ENCODE results near the gene RCAN3. TPM values are rescaled to one million over a fixed set of nuclear protein-coding genes. Genes with fewer than 3 reads are reported as not detected.
A peak's percentile ranks its signal among the peaks of the same experiment; 100 is the strongest.

The RCAN3 gene
- total and polyA plus RNA-seq, 9 of the 15 experiments (the other 6 are each of a cell fraction or from before 2014, with no cell fraction given) = 0.10 to 1.4 (median 0.43) TPM

DNA sequence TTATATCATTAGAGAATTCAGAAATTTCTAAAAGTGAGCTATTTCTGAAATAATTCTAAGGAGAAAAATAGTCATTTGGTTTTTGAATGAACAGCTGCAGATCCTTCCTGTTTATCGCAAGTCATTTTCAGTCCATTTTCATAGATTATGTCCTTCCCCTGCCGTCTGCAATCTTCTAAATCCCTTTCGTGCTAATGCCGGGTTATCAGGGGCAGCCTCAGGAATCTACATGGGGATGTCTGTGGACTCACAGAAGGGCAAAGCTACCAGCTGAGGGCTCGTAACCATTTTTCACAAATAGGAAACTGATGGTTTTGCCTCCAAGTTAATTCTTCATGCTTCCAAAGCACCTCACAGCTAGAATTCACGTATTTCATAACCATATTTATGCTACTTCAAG, 23.0 kb downstream of the RCAN3 start (continued):
- TF ChIP-seq EZH2 (IDR thresholded peaks at IDR 0.05; ENCODE audit: borderline replicate concordance, low read depth, low read length) (0 out of 2 replicates have a peak, but pooled peaks have one; percentile 26), RBBP5 (IDR thresholded peaks at IDR 0.05; ENCODE audit: borderline replicate concordance, insufficient read depth, low read length, poor library complexity, severe bottlenecking) (no peak)
- TF ChIP-seq, protein P1, sequence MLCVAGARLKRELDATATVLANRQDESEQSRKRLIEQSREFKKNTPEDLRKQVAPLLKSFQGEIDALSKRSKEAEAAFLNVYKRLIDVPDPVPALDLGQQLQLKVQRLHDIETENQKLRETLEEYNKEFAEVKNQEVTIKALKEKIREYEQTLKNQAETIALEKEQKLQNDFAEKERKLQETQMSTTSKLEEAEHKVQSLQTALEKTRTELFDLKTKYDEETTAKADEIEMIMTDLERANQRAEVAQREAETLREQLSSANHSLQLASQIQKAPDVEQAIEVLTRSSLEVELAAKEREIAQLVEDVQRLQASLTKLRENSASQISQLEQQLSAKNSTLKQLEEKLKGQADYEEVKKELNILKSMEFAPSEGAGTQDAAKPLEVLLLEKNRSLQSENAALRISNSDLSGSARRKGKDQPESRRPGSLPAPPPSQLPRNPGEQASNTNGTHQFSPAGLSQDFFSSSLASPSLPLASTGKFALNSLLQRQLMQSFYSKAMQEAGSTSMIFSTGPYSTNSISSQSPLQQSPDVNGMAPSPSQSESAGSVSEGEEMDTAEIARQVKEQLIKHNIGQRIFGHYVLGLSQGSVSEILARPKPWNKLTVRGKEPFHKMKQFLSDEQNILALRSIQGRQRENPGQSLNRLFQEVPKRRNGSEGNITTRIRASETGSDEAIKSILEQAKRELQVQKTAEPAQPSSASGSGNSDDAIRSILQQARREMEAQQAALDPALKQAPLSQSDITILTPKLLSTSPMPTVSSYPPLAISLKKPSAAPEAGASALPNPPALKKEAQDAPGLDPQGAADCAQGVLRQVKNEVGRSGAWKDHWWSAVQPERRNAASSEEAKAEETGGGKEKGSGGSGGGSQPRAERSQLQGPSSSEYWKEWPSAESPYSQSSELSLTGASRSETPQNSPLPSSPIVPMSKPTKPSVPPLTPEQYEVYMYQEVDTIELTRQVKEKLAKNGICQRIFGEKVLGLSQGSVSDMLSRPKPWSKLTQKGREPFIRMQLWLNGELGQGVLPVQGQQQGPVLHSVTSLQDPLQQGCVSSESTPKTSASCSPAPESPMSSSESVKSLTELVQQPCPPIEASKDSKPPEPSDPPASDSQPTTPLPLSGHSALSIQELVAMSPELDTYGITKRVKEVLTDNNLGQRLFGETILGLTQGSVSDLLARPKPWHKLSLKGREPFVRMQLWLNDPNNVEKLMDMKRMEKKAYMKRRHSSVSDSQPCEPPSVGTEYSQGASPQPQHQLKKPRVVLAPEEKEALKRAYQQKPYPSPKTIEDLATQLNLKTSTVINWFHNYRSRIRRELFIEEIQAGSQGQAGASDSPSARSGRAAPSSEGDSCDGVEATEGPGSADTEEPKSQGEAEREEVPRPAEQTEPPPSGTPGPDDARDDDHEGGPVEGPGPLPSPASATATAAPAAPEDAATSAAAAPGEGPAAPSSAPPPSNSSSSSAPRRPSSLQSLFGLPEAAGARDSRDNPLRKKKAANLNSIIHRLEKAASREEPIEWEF (CRISPR knock-in tag; IDR thresholded peaks at IDR 0.05) = no peak

DNA sequence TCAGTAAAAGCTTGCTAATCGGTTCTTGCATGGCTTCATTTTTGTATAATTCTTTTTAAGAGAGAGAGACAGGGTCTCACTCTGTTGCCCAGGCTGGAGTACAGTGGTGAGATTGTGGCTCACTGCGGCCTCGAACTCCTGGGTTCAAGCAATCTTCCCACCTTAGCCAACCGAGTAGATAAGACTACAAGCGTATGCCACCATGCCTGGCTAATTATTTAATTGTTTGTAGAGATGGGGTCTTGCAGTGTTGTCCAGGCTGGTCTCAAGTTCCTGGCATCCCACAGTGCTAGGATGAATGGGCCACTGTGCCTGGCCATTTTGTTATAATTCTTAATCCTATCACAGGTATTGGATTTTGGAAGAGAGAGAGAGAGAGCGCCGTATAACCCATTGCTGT, 23.4 kb downstream of the RCAN3 start:
- intact Hi-C loops (cut with micrococcal nuclease) = loop anchor here (2.0 to 5.0 kb wide), 3 partner anchors 39 to 109 kb away; partner anchors contain the start of gene NIPAL3
- TF ChIP-seq, protein P2, sequence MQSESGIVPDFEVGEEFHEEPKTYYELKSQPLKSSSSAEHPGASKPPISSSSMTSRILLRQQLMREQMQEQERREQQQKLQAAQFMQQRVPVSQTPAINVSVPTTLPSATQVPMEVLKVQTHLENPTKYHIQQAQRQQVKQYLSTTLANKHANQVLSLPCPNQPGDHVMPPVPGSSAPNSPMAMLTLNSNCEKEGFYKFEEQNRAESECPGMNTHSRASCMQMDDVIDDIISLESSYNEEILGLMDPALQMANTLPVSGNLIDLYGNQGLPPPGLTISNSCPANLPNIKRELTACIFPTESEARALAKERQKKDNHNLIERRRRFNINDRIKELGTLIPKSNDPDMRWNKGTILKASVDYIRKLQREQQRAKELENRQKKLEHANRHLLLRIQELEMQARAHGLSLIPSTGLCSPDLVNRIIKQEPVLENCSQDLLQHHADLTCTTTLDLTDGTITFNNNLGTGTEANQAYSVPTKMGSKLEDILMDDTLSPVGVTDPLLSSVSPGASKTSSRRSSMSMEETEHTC (IDR thresholded peaks at IDR 0.05) = no peak
- TF ChIP-seq PHB (CRISPR knock-in tag; IDR thresholded peaks at IDR 0.05) (no peak), KLF10 (CRISPR knock-in tag; IDR thresholded peaks at IDR 0.05) (no peak), ZNF121 (CRISPR knock-in tag; conservative IDR thresholded peaks at IDR 0.05) (peak; percentile 88), ZKSCAN1 (IDR thresholded peaks at IDR 0.05; ENCODE audit: low read depth, low read length) (no peak)
- TF ChIP-seq, protein P3, sequence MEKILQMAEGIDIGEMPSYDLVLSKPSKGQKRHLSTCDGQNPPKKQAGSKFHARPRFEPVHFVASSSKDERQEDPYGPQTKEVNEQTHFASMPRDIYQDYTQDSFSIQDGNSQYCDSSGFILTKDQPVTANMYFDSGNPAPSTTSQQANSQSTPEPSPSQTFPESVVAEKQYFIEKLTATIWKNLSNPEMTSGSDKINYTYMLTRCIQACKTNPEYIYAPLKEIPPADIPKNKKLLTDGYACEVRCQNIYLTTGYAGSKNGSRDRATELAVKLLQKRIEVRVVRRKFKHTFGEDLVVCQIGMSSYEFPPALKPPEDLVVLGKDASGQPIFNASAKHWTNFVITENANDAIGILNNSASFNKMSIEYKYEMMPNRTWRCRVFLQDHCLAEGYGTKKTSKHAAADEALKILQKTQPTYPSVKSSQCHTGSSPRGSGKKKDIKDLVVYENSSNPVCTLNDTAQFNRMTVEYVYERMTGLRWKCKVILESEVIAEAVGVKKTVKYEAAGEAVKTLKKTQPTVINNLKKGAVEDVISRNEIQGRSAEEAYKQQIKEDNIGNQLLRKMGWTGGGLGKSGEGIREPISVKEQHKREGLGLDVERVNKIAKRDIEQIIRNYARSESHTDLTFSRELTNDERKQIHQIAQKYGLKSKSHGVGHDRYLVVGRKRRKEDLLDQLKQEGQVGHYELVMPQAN (IDR thresholded peaks at IDR 0.05; ENCODE audit: borderline replicate concordance) = no peak
- TF ChIP-seq, protein P4, sequence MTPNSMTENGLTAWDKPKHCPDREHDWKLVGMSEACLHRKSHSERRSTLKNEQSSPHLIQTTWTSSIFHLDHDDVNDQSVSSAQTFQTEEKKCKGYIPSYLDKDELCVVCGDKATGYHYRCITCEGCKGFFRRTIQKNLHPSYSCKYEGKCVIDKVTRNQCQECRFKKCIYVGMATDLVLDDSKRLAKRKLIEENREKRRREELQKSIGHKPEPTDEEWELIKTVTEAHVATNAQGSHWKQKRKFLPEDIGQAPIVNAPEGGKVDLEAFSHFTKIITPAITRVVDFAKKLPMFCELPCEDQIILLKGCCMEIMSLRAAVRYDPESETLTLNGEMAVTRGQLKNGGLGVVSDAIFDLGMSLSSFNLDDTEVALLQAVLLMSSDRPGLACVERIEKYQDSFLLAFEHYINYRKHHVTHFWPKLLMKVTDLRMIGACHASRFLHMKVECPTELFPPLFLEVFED (CRISPR knock-in tag; conservative IDR thresholded peaks at IDR 0.05) = no peak

More for the DNA sequence above, 23.4 kb downstream of the RCAN3 start:
- no peaks in the 10 kb centered on the region for H3K79me2 ChIP-seq (ENCODE audit: control insufficient read depth, insufficient read depth, low read length)
- H4K20me1 ChIP-seq (replicated peaks; ENCODE audit: control insufficient read depth, insufficient read depth, low read length) = no peaks in the 10 kb centered on the region
- H3K27ac ChIP-seq (ENCODE audit: extremely low read depth, low read depth, low read length) = no peak overlapping the region
- DNase-seq (ENCODE audit: extremely low read depth in 1 of 4, low spot score in 3 of 4) = no peak
- ChIA-PET CTCF (ENCODE audit: low intra/inter-chr PET ratio) (interaction anchor here (0.6 kb wide), 1 partner anchor 775 kb away, joined by 3 read pairs; no protein-coding TSS in a partner anchor), POLR2A (interaction anchor here (0.6 to 0.9 kb wide), 2 partner anchors 10 to 322 kb away, joined by 3 to 5 read pairs; no protein-coding TSS in a partner anchor)
- no peak overlapping the region for H3K9ac ChIP-seq (ENCODE audit: insufficient read depth in 1 of 2, low read depth in 2 of 2, low read length in 2 of 2)
- no peaks in the 10 kb centered on the region for H3K9me1 ChIP-seq (ENCODE audit: control insufficient read depth, insufficient read depth, low read length)
- no peaks in the 10 kb centered on the region for H3K4me1 ChIP-seq (replicated peaks in 1 of 2; ENCODE audit: control insufficient read depth in 2 of 2, insufficient read depth in 2 of 2, low read length in 2 of 2)
- no peaks in the 10 kb centered on the region for H3K9me3 ChIP-seq (replicated peaks; ENCODE audit: control insufficient read depth, insufficient read depth, low read depth, low read length)
- H2AFZ ChIP-seq (ENCODE audit: low read depth, low read length) = no peak overlapping the region
- BruUV-seq (replicated peaks) = no TSS peak
- no peak for ATAC-seq
- H3K4me3 ChIP-seq = no peak overlapping the region
- no peaks in the 10 kb centered on the region for H3K36me3 ChIP-seq (ENCODE audit: control insufficient read depth, insufficient read depth, low read length)
- peaks cover 19% of the 10 kb centered on the region in 2 experiments; a peak in 4 of 5 replicates for H3K27me3 ChIP-seq (ENCODE audit: control insufficient read depth in 2 of 2, insufficient read depth in 2 of 2, low read length in 2 of 2)
- in situ Hi-C loops (cut with MboI) = no loop called here
- FAIRE-seq = no peak
- 6% methylated on average over 7 of the region's 7 CpGs for WGBS (ENCODE audit: insufficient coverage, low coverage, missing lambda C conversion rate)
- H3K4me2 ChIP-seq (ENCODE audit: insufficient read depth, low read length) = no peak overlapping the region

Data from K562 (cell line).